Nucleus accumbens (tissue), 56 donors: Measurements from ENCODE around the gene GNAS-AS1.
A peak's percentile ranks its signal among the peaks of the same experiment; 100 is the strongest.

Experiments used
- DNase-seq, 56 donors: peaks; one replicate each; lab custom pipeline; 2025; lab: John Stamatoyannopoulos, UW

The GNAS-AS1 gene

DNA sequence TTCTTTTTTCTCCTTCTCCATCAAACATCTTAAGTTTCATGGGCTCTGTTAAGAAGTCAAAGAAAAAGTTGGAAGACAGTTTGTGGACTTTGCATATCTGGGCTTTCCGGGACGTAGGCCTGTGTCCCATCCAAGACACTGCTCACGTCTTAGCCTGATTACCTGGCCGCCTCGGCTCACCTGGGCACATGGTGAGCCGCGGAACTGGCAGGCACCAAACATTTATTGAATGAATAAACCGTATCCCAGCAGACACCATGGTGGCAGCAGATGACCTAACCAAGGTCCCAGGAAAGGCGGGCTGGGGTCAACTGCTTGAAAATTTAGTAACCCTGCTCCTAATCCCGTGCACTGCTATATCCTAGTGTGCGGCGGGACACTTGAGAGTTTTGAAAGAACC, 37.4 kb upstream of the GNAS-AS1 start:
- DNase-seq = no peak

DNA sequence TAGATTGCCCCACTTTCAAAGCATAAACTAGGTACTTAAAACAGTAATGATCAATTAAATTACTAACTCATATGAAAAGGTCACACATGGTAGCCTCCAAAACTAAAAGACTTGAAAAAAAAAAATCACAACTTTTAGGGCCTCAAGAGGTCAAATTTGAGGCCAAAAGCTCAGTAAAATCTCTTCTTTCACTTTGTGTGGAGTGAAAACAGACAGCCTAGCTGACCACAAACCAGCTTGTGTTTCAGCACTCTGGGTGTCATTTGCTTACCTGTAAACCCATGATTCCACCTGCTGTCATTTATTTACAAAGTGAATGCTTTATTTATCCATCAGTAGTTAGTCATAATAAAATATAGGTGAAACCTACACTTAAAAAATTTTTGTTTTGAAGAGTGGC, 35.8 kb upstream of the GNAS-AS1 start:
- no peak for DNase-seq

DNA sequence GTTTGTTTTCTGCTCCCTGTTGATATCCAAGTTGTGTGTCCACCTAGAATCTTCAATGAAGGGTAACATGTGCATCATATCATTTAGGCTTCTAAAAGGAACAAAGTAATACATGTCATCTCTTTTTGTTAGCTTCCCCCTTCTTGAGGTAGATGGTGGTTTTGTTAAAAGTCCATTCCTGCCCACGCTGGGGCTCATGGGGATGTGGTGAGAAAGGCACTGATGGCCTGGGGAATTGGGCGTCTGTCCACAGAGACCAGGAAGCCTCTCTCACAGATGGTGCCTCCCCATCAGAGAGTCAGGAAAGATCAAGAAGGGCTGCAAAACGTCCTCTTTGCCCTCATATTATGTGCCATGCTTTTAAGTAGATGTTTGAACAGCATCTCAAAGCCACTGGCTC, 34.3 kb upstream of the GNAS-AS1 start:
- DNase-seq = no peak

DNA sequence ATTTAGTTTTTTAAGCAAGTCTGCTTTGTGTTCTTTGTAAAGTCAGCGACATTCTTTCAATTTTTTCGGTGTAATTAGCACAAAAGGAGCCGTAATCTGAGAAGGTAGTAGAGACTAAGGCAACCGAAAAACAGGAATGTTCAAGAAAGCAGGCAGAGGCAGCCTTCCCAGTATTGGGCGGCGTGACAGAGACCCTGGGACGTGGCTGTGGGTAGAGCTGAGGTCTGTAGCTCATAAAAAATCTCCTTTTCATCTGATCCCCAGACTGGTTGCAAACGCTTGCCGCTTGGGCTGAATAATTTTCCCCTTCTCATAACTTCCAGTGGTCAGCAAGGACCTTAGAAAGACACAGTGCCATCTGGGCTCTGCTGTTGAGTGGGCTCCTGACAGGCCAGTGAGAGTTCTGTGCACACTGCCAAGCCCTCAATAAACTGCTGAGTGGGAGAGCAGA, 32.6 kb upstream of the GNAS-AS1 start:
- peak in 2 of 56 donors; percentile 4 to 13 for DNase-seq

DNA sequence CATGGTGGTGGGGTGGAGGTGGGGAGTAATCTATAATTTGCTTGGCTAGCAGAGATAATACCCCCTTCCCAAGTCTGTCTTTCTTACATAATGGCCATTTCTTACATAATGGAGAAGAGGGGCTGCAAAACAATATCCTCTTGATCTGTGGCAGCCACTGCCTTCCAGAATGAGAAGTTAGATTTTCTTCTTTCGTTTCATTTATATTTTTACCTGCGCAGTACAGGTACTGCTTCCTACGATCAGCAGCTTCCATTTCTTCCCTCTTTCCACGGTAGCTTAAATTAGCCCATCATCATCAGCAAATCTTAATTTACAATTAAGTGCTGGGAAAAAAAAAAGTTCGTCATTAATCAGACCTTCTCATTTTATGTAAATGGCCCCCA, 32.0 kb upstream of the GNAS-AS1 start:
- DNase-seq = no peak

DNA sequence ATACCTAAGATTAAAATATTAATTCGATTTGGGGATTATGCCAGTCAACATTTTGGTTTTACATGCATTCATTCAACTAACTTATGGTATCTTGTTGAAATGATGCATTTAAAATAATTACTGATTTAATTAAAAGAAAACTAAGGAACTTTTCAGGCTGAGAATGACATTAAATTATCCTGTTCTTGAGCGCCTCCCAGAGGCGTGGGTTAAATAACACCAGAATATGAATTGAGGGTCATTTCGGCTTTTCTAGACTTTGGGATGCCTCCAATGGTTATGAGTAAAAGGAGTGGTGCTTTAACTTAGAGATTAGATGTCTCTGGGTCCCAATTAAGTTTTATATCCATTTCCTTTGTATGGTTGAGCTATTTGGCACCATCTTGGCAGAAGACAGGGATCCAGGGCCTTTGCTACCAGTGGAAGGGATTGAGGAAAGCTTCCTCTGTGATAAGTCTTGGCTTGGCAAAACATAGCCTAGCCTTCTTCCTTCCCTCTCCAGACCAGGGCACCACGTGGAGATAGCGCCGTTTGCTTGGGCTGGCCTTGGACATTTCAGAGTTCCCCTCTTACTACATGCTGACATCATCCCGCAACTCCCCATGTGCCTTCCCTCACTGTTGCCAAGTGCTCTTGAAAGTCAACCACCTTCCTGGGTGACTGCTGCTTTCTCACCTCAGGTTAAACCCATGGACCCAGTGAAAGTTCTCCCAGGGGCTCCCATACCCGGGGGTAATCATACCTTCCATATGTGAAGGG, 30.5 kb upstream of the GNAS-AS1 start:
- DNase-seq = no peak

DNA sequence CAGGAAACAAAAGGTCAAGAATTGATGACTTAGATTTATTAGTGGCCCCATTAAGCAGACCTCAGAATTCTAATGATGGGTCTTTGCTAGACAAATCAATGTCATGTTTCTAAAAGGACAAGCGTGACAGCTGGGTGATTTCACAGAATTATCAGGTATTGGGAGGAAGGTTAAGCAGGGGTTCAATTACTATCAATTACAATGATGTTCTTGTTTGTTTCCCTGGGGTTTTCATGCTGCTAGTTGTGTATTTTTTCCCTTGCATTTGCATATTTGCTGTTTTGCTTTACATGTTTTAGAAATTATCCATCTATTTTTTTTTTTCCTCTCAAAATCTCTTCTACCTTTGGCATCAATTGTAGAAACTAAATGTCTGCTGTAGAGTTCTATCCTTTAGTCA, 29.7 kb upstream of the GNAS-AS1 start:
- no peak for DNase-seq

DNA sequence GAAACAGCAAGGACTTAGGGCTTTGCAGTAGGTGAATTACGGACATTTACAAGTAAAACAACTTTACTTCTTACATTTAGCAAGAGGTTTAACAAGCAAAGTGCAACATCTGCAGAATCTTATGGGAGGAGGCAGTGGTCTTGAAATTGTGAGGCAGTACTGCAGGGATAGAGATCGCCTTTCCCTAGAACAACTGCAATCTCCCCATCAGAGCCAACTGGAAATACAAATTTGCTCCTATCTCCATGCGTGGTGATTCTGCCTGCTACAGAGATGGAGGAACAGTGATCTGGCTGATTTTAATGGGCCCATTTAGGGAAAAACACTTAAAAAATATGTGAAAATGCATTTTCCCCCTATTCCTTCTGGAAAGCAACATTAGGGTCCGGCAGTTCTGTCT, 27.7 kb upstream of the GNAS-AS1 start:
- no peak for DNase-seq

DNA sequence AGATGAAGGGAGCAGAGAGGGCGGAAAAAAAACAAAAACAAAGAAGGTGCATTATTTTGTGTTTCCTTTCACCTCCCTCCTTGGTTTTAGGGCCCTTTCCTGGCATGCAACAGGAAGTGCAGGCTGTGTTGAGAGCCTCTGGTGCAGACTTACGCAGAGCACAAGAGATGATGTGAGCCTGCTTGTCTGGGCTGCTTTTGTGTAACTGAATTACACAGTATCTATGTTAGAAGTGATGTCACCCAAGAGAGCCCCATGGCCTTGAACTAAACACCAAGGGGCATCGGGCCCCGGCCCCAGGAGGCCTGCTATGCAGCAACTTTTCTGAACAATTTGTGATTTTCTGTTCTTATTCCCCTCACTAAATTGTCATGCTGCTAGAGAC, 27.3 kb upstream of the GNAS-AS1 start:
- DNase-seq = no peak

DNA sequence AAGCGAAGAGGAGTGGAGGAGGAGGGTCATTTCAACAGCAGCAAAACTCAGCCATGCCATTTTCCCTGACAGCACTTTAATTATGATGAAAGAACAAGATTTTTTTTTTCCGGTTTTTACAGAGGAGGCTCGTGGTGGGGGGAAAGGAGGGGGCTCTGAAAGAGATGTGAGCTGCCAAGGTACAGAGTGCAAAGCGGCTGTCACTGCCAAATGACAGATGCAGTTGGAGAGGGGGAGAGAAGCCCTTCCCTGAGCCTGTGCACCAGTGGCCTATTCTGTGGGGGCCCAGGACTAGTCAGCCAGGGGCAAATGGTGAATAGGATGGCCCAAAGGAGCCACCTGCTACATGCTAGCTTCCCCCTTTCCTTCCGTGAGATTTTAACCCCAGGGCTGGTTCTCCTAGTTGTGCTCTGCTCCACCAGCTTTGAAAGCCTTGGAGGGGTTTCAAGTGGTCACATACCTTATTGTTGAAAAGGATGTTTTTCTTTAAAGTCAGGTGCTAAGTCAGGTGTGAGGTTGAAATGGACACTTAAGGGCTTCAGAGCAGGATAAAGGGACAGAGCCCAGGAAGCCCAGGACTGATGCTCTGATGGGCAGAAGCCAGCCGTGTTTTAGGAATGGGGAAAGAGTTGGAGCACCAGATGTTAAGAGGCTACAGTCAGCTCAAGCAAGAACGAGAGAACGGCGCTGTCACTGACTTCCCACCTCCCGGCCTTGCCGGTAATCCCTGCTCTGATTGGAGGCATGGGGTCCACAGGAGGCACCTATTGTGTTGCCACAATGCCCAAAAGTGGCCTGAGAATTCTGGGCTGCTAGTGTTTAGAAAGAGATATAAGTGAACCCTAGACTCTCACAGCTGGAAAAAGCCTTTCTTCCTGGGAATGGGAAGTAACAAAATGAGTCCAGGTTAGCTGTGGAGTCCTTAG, 26.6 kb upstream of the GNAS-AS1 start:
- DNase-seq = no peak

DNA sequence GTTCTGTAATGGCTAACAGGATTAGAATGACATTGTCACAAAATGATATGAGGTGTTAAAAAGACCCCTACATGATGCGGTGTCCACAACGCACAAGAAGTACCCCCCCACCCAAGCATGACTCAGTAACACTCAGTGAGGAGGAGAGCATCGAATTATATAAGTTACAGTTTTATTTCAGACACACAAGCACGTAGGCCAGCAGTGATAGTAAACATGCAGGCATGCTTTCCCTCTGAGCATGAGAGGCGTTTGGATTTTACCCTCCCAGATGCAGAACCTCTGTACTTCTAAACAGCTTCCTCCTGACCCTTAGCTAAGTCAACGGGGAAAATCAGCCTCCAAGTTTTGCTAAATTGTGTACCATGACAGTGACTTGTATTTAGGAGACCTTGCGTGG, 25.7 kb upstream of the GNAS-AS1 start:
- no peak for DNase-seq

DNA sequence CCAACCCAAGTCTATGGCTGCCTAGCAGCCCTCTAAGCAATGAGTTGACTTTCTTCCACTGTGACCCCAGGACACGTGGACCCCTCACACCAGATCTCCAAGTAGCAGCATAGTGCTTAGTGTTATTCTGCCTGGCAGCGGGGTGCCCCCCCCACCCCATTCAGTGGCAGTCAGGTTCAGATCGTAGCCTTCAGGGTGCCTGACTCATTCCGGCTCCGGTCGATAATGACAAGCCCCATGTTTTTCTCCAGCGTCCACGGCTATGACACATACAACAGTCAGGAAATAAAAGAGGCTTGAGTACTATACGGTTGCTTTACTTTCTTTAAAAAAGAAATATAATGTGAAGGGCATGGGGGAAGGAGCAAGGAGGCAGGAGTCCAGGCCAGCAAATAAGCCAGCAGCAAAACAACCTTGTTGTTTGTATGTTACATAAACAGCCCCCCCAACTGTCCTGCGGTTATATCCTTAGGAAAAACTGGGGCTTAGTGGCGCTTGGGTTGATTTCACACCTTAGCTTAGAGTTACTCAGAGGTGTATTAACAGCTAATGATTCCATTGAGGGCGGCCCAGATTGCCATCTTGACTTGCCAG, 24.9 kb upstream of the GNAS-AS1 start:
- no peak for DNase-seq

DNA sequence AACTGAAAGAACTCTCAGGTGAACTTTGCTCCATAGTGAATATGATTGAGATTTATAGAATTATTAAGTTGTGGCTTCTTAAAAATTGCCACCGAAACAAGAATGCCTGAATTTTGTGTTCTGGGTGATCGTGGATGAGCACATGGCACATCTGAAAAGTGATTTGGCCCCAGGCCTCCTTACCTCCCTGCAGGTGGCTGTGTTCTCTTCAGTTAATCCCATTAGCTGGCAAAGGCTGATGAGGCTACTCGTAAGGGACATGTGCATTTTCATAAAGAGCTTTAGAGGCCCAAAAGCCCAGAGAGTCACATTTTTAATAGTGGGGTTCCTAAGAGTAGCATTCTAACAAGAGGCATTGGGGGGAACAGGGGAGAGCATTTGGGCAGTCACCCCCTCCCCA, 24.4 kb upstream of the GNAS-AS1 start:
- no peak for DNase-seq

DNA sequence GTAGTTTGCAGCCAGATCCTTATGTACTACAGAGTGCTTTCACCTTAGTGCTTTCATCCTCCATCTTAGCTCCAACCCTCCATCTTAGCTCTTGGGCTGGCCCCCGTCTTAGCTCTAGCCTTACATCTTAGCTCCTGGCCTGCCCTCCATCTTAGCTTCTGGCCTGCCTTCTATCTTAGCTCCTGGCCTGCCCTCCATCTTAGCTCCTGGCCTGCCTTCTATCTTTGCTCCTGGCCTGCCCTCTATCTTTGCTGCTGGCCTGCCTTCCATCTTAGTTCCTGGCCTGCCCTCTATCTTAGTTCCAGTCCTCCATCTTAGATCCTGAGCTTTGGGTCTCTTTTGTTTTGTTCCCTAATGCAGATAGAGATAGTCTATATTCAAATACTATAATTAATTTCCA, 23.8 kb upstream of the GNAS-AS1 start:
- no peak for DNase-seq

DNA sequence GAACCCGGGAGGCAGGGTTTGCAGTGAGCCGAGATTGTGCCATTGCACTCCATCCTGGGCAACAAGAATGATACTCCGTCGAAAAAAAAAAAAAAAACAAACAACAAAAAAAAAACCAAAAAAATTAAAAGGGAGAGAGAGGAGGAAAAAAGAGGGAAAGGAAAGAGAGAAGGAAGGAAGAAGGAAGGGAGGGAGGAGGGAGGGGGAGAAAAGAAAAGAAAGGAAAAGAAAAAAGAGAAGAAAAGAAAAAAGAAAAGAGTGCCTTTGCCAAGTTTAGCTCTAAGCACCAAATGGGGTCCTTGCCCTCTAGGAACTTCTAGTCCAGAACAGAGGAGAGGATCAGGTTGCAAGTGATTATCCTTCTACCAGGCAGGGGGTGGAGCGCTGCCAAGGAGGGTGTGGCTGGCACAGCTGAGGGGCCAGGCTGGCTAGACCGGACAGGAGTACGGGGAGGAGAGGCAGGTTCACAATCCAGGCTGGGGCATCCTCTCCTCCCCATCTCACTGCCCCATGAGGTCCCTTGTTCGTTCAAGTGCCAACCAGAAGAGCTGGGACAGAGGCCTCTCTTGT, 20.9 kb upstream of the GNAS-AS1 start:
- DNase-seq = no peak

DNA sequence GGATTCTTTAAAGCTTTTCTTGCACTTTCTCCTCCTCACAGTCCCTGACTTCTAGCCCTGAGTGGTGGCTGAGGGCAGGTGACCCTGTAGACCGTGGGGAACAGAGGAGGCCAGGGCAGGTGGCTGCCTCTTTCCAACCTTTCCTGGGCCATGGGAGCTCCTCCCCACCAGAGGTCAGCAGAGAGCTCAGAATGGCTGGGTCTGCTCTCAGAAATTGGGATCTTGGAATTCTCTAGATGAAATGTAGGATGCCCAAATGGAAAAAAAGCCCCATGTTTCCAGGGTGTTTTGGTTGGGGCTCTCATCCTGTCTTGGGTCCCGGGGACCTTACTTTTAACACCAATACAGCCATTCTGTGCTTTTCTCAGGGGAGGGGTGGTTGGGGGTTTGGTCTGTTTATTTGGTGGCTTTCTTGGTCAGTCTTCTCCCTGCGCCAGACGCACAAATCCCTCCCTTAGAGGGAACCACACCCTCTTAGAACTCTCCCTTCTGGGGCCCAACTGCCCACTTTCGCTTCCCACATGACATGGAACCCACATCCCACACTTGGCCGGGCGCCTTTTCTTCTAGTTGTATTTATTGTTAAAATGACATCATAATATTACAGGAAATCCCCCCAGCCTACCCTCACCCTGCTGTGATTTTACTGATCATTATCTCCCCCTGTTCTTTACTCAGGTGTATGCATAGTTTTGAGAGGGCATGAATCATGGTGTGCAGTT, 19.8 kb upstream of the GNAS-AS1 start:
- DNase-seq = peak in 46 of 56 donors; percentile 8 to 79 (median 40)

DNA sequence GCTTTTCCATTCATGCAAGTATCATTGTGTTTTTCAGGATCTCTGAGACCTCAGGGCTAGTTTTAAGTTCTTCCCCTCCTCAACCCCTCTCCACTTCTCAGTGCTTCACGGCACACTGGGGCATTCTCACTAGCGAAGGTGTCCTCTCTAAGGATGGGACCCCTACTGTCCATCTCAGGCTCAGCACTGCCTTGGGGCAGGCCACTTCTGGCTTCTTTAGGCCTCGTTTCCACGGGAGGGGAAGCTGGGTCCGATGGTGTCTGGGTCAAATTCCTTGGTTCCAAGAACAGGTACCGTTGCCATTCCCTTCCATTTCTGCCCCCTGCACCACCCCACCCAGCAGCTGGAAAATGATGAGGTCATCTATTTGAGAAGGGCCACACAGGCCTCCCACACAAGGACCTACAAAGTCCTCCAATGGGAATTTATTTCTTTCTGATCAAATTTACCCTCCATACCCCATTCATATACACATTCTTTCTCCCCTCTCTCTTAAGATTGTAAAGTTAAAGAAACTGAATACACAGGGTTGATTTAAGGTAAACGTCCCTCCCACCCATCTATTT, 19.0 kb upstream of the GNAS-AS1 start:
- no peak for DNase-seq

DNA sequence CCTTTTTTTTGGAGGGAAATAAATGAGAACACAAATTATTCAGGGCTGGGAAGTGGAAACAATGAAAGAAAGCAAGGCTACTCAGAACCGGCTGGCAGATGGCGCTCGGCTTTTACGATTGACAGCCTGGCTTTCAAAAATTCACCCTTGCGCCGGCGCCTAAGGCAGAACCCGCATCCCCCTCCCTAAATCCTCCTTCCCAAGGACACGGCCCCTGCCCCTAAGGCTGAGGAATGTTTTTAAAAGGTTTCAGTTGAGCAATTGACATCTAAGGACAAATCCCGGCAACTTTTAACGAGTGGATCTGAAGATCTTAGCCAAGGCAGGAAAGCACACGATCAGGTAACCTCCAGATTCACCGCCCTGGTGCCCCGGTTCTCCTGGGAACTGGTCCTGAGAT, 18.1 kb upstream of the GNAS-AS1 start:
- peak in 14 of 56 donors; percentile 3 to 43 (median 14) for DNase-seq

DNA sequence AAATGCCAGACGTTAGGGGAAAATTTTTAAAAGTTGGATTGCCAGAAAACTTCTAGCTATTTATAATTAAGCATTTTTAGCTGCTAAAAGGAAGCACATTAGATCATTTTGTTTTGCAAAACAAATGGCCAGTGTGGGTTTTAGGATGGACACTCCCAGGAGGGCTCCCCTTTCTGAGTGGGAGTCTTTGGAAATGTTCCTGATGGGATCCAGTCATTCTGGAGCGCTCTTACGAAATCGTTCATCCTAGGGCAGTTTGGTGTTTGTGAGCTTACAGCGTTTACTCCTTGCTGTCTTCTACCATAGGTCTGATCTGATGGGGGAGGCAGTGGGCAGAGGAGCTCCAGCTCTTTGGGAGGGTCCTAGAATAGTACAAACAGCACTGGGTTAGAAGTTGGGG, 16.5 kb upstream of the GNAS-AS1 start:
- no peak for DNase-seq

DNA sequence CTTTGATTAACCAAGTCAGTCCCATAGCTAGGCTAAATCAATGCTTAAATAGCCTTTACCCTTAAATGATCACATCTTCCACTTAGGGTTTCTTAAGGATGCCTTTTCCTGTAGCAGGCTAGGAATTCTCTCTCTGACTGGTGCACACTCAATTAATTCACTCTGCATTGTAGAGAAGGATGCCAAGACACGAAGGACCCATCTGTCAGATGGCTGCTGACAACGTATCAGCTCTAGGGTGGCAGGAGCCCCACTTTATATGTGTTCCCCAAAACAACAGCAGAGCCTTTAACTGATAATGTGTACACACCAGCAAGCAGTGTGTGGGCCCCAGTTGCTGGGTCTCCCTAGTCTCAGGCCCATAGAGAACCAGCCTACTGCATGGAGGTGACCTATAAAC, 15.1 kb upstream of the GNAS-AS1 start:
- DNase-seq = no peak
